ENCODE results near the gene PDK1. TPM values are rescaled to one million over a fixed set of nuclear protein-coding genes. Genes with fewer than 3 reads are reported as not detected.

PDK1 gene
- total RNA-seq, 3 donors from 2014 or later = 11.6 to 16.5 (median 14.7) TPM

DNA sequence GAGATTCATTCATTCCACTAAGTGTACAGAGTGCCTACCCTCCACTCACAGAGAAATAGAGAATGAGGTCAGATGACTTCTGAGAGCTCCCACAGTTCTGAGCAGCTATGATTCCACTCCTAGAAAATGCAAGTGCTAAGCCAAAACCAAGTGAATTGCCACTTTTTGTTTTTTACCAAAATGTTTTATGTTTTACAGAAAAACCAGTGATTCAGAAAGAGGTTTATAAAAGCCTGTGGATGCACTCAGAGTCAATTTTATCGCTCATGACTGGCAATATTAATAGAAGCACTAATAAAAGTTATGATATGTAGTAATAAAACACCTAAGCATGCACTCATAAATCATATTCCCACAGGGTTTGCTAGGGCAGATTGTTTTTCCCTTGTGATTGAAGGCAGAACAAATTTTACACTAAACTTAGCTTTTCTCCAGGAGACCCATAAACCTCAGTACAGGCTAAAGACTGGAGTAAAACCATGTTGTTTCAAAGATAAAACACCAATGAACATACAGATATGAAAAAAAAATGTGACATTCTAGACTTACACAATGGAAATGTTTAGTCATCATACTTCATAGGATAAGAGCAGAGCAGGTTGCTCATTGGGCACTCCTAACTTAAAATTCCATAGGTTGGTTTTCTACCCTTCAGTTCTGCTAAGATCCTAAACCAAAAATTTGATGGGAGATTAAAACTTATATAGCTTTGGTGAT lies 67.5 kb downstream of the PDK1 start:
- no peaks in the 10 kb centered on the region for H3K4me1 ChIP-seq (ENCODE audit: low read depth)
- intact Hi-C loops (cut with DNase I, micrococcal nuclease) = no loop called here
- no peak for TF ChIP-seq CTCF (IDR thresholded peaks at IDR 0.05)
- DNase-seq = no peak
- ATAC-seq = no peak
- H3K36me3 ChIP-seq (ENCODE audit: low read depth) = no peaks in the 10 kb centered on the region
- H3K9me3 ChIP-seq = no peaks in the 10 kb centered on the region
- no peak overlapping the region for H3K4me3 ChIP-seq

DNA sequence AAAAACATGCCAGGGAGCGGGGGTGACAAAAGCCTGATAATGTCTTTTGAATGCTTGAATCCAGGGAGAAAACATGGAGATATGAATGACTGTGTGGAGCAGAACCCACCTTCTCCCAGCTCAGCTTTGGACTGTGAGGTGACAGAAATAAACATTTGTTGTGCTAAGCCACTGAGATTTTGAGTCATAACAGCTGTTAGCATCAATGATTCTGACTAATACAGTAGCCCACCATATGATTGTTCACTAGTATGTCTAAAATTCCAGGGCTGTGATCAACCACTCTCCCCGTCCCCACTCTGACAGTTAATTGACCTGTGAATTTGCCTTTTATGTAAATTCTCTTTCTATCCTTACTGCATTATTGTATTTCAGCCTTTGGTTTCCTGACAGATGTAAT lies 69.1 kb downstream of the PDK1 start:
- no peak for ATAC-seq
- H3K36me3 ChIP-seq (ENCODE audit: low read depth) = no peaks in the 10 kb centered on the region
- no peaks in the 10 kb centered on the region for H3K9me3 ChIP-seq
- TF ChIP-seq CTCF (IDR thresholded peaks at IDR 0.05) = no peak
- no peaks in the 10 kb centered on the region for H3K4me1 ChIP-seq (ENCODE audit: low read depth)
- H3K4me3 ChIP-seq = no peak overlapping the region
- intact Hi-C loops (cut with DNase I, micrococcal nuclease) = no loop called here
- no peak for DNase-seq

DNA sequence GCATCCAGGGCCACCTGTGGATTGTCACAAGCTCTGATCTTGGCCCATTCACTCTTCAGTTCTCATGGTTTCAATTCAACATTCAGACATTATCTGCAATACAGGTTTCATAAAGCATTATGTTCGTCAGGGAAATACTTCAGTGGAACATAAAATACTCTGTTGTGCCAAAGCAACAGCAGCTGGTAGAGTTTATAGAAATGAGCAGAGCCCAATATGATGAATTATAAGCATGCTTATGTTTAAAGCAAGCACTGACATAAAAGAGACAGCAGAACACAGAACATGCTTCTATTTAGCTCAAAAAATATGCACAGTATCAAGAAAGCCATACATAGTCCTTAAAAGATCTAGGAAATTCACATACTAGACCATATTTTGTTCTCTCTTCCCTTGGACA lies 71.3 kb downstream of the PDK1 start:
- no peak for ATAC-seq
- TF ChIP-seq CTCF (IDR thresholded peaks at IDR 0.05) = no peak
- intact Hi-C loops (cut with DNase I, micrococcal nuclease) = no loop called here
- DNase-seq = no peak
- Histone ChIP-seq H3K4me3 (no peak overlapping the region), H3K9me3 (no peaks in the 10 kb centered on the region), H3K4me1 (ENCODE audit: low read depth) (no peaks in the 10 kb centered on the region), H3K36me3 (ENCODE audit: low read depth) (no peaks in the 10 kb centered on the region)

DNA sequence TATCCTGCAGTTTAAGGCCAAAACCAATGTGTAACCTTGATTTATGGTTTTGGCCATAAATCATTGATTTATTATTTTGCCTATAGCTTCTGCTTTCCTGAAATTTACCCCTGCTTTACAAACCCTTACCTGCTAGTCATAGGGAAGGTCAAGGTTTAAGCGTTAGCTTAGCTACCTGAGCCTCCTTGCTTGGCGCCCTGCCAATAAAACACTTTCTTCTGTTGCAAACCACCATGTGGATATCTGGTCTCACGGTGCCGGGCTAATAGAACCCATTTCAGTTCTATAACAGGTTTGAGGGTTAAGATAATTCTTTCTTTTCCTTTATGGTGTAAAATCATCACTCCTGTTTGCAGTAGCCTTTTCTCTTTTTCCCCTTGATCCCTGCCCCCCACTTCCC lies 72.2 kb downstream of the PDK1 start:
- TF ChIP-seq CTCF (IDR thresholded peaks at IDR 0.05) = no peak
- Histone ChIP-seq H3K9me3 (no peaks in the 10 kb centered on the region), H3K4me3 (no peak overlapping the region), H3K36me3 (ENCODE audit: low read depth) (no peaks in the 10 kb centered on the region), H3K4me1 (ENCODE audit: low read depth) (no peaks in the 10 kb centered on the region)
- intact Hi-C loops (cut with DNase I, micrococcal nuclease) = no loop called here
- DNase-seq (no peak), ATAC-seq (no peak)

DNA sequence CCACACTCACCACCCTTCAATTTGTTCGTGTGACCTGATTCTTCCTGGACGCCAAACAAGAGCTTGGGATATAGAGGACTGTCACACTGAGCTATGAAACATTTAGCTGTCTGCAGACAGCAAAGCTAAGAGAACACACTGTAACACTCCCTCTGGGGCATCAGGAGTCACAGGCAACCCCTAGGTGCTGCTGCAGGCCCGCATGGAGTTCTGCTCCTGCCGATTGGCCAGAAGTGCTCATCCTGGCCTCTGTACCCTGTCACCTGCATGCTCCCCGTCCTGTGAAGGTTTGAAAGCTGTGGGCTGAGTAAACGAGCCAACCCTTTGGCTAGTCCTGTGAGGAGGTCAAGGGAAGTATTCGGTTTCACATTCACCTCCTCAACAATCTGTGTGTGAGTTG lies 73.7 kb downstream of the PDK1 start:
- Histone ChIP-seq H3K9me3 (no peaks in the 10 kb centered on the region), H3K4me1 (ENCODE audit: low read depth) (no peaks in the 10 kb centered on the region), H3K4me3 (no peak overlapping the region), H3K36me3 (ENCODE audit: low read depth) (no peaks in the 10 kb centered on the region)
- intact Hi-C loops (cut with DNase I, micrococcal nuclease) = no loop called here
- TF ChIP-seq CTCF (IDR thresholded peaks at IDR 0.05) = no peak
- DNase-seq (no peak), ATAC-seq (no peak)

DNA sequence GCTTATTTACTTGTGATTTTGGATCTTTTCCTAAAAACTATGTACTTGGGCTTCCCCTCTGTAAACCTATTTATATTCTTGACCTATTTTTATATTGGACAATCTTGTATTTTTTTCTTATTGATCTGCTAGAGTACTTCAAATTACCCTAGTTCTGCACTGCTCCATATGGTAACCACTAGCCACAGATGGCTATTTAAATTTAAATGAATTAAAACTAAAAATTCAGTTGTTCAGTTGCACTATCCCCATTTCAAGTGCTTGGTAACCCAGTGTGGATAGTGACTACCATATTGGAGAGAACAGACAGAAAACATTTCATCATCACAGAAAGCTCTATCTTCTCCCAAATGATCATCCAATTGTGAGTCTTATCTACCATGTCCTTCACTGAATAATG lies 74.3 kb downstream of the PDK1 start:
- Histone ChIP-seq H3K4me1 (ENCODE audit: low read depth) (no peaks in the 10 kb centered on the region), H3K9me3 (no peaks in the 10 kb centered on the region), H3K36me3 (ENCODE audit: low read depth) (no peaks in the 10 kb centered on the region), H3K4me3 (no peak overlapping the region)
- intact Hi-C loops (cut with DNase I, micrococcal nuclease) = no loop called here
- no peak for TF ChIP-seq CTCF (IDR thresholded peaks at IDR 0.05)
- no peak for ATAC-seq
- DNase-seq = no peak
